NB4 (cell line): ENCODE measurements around the gene PDE3A.

ENCODE experiments used
- DNase-seq: peaks from one replicate; pipeline ENCODE4 v3.0.0; 2010; ENCODE audit warnings: low read depth
- H3K4me3 ChIP-seq: one replicate; pipeline ENCODE4 v1.5.1; 2011; ENCODE audit warnings: mild to moderate bottlenecking, low read depth, low read length, moderate library complexity
- MYC ChIP-seq: IDR thresholded peaks from 2 replicates; pipeline ENCODE4 v1.6.1; 2011; ENCODE audit warnings: low read depth, low read length
- POLR2A ChIP-seq: IDR thresholded peaks from 2 replicates; pipeline ENCODE4 v1.6.1; 2011; ENCODE audit warnings: mild to moderate bottlenecking; ENCODE audit not compliant: insufficient read length; ENCODE audit errors: extremely low read depth
- TF ChIP-seq, protein P1 (sequence below): IDR thresholded peaks from 2 replicates; pipeline ENCODE4 v1.6.1; 2011; ENCODE audit warnings: low read depth, low read length
- TF ChIP-seq, protein P2 (sequence below): IDR thresholded peaks from one replicate; pipeline ENCODE4 v1.5.1; 2012; ENCODE audit warnings: low read depth, low read length

PDE3A gene

GRCh38 chr12:20426957-20427356, 58.6 kb downstream of the PDE3A start:
- no peak for DNase-seq
- no peak overlapping the region for H3K4me3 ChIP-seq
- TF ChIP-seq, protein P1, sequence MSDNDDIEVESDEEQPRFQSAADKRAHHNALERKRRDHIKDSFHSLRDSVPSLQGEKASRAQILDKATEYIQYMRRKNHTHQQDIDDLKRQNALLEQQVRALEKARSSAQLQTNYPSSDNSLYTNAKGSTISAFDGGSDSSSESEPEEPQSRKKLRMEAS = no peak
- TF ChIP-seq MYC (no peak), POLR2A (no peak)
- TF ChIP-seq, protein P2, sequence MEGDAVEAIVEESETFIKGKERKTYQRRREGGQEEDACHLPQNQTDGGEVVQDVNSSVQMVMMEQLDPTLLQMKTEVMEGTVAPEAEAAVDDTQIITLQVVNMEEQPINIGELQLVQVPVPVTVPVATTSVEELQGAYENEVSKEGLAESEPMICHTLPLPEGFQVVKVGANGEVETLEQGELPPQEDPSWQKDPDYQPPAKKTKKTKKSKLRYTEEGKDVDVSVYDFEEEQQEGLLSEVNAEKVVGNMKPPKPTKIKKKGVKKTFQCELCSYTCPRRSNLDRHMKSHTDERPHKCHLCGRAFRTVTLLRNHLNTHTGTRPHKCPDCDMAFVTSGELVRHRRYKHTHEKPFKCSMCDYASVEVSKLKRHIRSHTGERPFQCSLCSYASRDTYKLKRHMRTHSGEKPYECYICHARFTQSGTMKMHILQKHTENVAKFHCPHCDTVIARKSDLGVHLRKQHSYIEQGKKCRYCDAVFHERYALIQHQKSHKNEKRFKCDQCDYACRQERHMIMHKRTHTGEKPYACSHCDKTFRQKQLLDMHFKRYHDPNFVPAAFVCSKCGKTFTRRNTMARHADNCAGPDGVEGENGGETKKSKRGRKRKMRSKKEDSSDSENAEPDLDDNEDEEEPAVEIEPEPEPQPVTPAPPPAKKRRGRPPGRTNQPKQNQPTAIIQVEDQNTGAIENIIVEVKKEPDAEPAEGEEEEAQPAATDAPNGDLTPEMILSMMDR = no peak

- no peak for DNase-seq
- H3K4me3 ChIP-seq = no peak overlapping the region
- TF ChIP-seq MYC (no peak), POLR2A (no peak)
- TF ChIP-seq, protein P2 = no peak
- TF ChIP-seq, protein P1 = no peak
These were observed 61.5 kb downstream of the PDE3A start for GRCh38 chr12:20429852-20430251.

- TF ChIP-seq, protein P1 = no peak
- TF ChIP-seq MYC = no peak
- TF ChIP-seq, protein P2 = no peak
- TF ChIP-seq POLR2A = no peak
- H3K4me3 ChIP-seq = no peak overlapping the region
- no peak for DNase-seq
These were observed 64.0 kb downstream of the PDE3A start for GRCh38 chr12:20432290-20432689.

- no peak for TF ChIP-seq POLR2A
- TF ChIP-seq, protein P1 = no peak
- no peak for TF ChIP-seq MYC
- TF ChIP-seq, protein P2 = no peak
- DNase-seq = no peak
- H3K4me3 ChIP-seq = no peak overlapping the region
These were observed 66.7 kb downstream of the PDE3A start for GRCh38 chr12:20434996-20435395.

DNA sequence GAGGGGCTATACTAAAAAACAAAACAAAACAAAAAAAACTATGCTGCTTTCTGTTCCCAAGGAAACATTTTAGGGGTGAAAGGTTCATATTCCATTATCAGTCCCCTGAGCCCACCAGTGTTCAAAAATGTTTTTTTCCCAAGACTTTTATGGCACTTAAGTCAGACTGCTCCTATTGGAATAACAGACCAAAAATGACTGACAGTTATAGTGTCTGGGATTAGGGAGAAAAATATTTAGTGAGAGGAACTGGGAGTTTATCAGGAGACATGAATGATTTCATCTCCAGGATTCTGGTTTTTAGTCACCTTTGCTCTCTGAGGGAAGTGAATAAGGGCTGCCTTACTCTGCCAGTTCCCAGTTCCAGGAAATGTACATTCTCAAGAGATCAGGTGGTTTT, 68.0 kb downstream of the PDE3A start:
- no peak for DNase-seq
- TF ChIP-seq, protein P2 = no peak
- TF ChIP-seq MYC (no peak), POLR2A (no peak)
- TF ChIP-seq, protein P1 = no peak
- H3K4me3 ChIP-seq = no peak overlapping the region

DNA sequence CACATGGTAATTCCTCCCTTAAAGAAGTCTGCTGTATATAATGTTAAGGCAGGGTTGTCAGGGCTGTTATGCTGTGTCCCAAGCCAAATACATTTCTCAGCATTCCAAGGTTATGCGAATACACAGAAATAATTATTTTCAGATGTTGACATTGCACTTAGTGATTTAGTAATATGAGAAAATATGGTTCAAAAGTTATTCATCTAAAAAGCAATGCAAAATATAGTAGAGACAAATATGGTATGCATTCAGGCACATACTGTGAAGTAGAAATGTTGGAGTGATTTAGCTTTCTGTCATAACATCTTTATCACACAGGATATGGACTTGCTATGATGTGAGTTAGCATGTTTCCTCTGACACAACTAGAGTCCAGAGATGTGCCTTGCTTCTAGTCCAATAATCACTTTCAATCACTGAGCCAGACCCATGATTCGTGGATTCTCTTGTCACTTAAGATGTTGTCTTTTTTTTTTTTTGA, 70.0 kb downstream of the PDE3A start:
- DNase-seq = no peak
- no peak overlapping the region for H3K4me3 ChIP-seq
- TF ChIP-seq, protein P1 = no peak
- TF ChIP-seq, protein P2 = no peak
- TF ChIP-seq POLR2A (no peak), MYC (no peak)
